ENCODE measurements around the gene RNF145. TPM values are rescaled to one million over a fixed set of nuclear protein-coding genes. Genes with fewer than 3 reads are reported as not detected.

RNF145 gene
- total and polyA plus RNA-seq, 10 donors, result 27.6 to 90.7 (median 69.6) TPM

GRCh38 chr5:159198063-159199036 lies 11.0 kb downstream of the RNF145 start:
- H3K27ac ChIP-seq, result peak overlapping the region in 7 of 8 donors; percentile 29 to 79 (median 69)
- H3K27me3 ChIP-seq (replicated peaks in 1 of 7), result no peaks in the 10 kb centered on the region
- H3K9me3 ChIP-seq, result no peaks in the 10 kb centered on the region
- DNase-seq, result no peak
- H3K4me3 ChIP-seq, result peak overlapping the region in 1 of 8 donors; percentile 23
- no peak for TF ChIP-seq POLR2AphosphoS5 (IDR thresholded peaks at IDR 0.05)
- TF ChIP-seq POLR2A (IDR thresholded peaks at IDR 0.05), result no peak
- TF ChIP-seq, protein P1, sequence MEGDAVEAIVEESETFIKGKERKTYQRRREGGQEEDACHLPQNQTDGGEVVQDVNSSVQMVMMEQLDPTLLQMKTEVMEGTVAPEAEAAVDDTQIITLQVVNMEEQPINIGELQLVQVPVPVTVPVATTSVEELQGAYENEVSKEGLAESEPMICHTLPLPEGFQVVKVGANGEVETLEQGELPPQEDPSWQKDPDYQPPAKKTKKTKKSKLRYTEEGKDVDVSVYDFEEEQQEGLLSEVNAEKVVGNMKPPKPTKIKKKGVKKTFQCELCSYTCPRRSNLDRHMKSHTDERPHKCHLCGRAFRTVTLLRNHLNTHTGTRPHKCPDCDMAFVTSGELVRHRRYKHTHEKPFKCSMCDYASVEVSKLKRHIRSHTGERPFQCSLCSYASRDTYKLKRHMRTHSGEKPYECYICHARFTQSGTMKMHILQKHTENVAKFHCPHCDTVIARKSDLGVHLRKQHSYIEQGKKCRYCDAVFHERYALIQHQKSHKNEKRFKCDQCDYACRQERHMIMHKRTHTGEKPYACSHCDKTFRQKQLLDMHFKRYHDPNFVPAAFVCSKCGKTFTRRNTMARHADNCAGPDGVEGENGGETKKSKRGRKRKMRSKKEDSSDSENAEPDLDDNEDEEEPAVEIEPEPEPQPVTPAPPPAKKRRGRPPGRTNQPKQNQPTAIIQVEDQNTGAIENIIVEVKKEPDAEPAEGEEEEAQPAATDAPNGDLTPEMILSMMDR (IDR thresholded peaks at IDR 0.05 in 8 of 11, conservative IDR thresholded peaks at IDR 0.05 in 3 of 11), result no peak
- intact Hi-C loops (cut with DNase I; ENCODE audit: low total_unique reads), result no loop called here
- H3K36me3 ChIP-seq, result peaks cover 0 to 66% (median 10%) of the 10 kb centered on the region in 6 donors
- WGBS, 5 donors, result 84 to 93% (median 89%) methylated on average over 5 of the region's 5 CpGs
- H3K4me1 ChIP-seq, result peaks cover 30 to 79% (median 44%) of the 10 kb centered on the region in 6 donors

DNA sequence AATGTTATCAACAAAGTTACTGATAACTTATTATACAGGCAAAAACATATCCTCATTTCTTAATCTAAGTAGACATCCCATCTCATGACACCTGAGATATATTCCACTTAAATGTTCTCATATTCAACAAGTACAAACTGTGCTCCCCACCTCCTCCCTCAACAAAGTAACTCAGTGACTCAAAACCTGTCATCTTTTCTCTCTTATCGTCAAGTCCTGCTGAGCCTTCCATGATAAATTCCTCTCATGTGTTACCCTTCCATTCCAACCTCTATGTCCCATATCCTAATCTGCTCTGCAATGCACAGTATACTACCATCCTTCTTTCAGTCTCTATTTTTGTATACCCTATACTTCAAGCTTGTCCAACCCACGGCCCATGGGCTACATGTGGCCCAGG lies 13.6 kb downstream of the RNF145 start:
- Histone ChIP-seq H3K9me3 (no peaks in the 10 kb centered on the region), H3K27ac (no peak overlapping the region), H3K4me3 (no peak overlapping the region), H3K4me1 (peaks cover 26 to 75% (median 37%) of the 10 kb centered on the region in 6 donors), H3K36me3 (peaks cover 0 to 62% (median 16%) of the 10 kb centered on the region in 6 donors), H3K27me3 (replicated peaks in 1 of 7) (no peaks in the 10 kb centered on the region)
- DNase-seq, result no peak
- TF ChIP-seq POLR2AphosphoS5 (IDR thresholded peaks at IDR 0.05), result no peak
- TF ChIP-seq POLR2A (IDR thresholded peaks at IDR 0.05), result no peak
- TF ChIP-seq, protein P1 (IDR thresholded peaks at IDR 0.05 in 8 of 11, conservative IDR thresholded peaks at IDR 0.05 in 3 of 11), result no peak
- 95 to 97% (median 96%) methylated on average over 2 of the region's 2 CpGs for WGBS, 5 donors
- intact Hi-C loops (cut with DNase I; ENCODE audit: low total_unique reads), result no loop called here

GRCh38 chr5:159190170-159190569 lies 19.2 kb downstream of the RNF145 start:
- no peak for TF ChIP-seq POLR2AphosphoS5 (IDR thresholded peaks at IDR 0.05)
- TF ChIP-seq POLR2A (IDR thresholded peaks at IDR 0.05), result no peak
- TF ChIP-seq, protein P1 (IDR thresholded peaks at IDR 0.05 in 8 of 11, conservative IDR thresholded peaks at IDR 0.05 in 3 of 11), result no peak
- no peak for DNase-seq
- H3K9me3 ChIP-seq, result no peaks in the 10 kb centered on the region
- intact Hi-C loops (cut with DNase I; ENCODE audit: low total_unique reads), result no loop called here
- peaks cover 0 to 89% (median 27%) of the 10 kb centered on the region in 6 donors for H3K36me3 ChIP-seq
- no peak overlapping the region for H3K27ac ChIP-seq
- 94 to 100% (median 99%) methylated on average over 3 of the region's 3 CpGs for WGBS, 5 donors
- peaks cover 0 to 50% (median 12%) of the 10 kb centered on the region in 6 donors for H3K4me1 ChIP-seq
- no peak overlapping the region for H3K4me3 ChIP-seq
- H3K27me3 ChIP-seq (replicated peaks in 1 of 7), result no peaks in the 10 kb centered on the region

GRCh38 chr5:159189310-159189709 lies 20.0 kb downstream of the RNF145 start:
- Histone ChIP-seq H3K9me3 (no peaks in the 10 kb centered on the region), H3K27me3 (replicated peaks in 1 of 7) (no peaks in the 10 kb centered on the region), H3K4me1 (peaks cover 0 to 59% (median 14%) of the 10 kb centered on the region in 6 donors), H3K27ac (no peak overlapping the region), H3K4me3 (no peak overlapping the region), H3K36me3 (peaks cover 0 to 82% (median 25%) of the 10 kb centered on the region in 6 donors)
- TF ChIP-seq, protein P1 (IDR thresholded peaks at IDR 0.05 in 8 of 11, conservative IDR thresholded peaks at IDR 0.05 in 3 of 11), result no peak
- TF ChIP-seq POLR2AphosphoS5 (IDR thresholded peaks at IDR 0.05), result no peak
- TF ChIP-seq POLR2A (IDR thresholded peaks at IDR 0.05), result no peak
- intact Hi-C loops (cut with DNase I; ENCODE audit: low total_unique reads), result no loop called here
- no peak for DNase-seq
- WGBS, 5 donors, result 87 to 91% (median 89%) methylated on average over 4 of the region's 4 CpGs

Data from spleen (tissue), 11 donors.